Dedifferentiated amniotic fluid mesenchymal stem cell (primary cell): ENCODE data around the gene MPDU1.

Experiments used
- DNase-seq: peaks from one replicate; pipeline ENCODE4 v3.0.0-alpha.2; 2016; ENCODE audit errors: extremely low spot score

MPDU1 gene

DNA sequence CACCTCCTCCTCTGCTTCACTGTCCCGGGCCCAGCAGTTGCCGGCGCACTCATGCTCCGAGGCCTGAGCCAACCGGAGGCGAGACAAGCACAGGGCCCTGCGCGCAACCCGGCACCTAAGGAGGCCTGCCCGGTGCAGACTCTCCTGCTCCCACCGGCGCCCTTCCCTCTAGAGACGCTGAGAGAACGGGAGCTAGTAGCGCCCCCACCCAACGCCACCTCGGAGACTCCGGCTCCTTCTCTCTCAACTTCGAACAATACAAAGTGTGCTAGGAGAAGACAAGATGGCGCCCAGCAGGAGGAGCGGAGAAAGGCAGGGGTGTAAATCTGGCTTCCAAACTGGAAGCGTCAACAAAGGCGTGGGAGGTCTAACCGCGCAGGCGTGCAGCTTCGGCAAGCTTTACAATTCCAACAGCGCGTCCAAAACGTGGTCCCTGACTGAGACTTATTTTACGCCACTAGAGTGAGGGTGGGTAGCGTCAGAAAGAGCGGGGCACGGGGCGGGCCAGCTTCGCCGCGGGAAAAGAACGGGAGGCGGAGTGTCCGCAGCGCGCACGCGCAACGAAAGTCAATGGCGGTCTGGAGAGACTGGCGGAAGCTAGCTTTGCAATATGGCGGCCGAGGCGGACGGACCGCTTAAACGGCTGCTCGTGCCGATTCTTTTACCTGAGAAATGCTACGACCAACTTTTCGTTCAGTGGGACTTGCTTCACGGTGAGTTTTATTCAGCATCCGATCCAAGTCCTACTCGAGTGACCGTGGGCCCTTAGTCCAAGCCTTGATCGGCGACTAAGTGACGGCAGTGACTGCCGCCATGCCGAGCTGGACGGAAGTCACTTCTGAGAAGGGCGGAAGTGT is at the start of gene MPDU1:
Gene MPDU1, plus strand, starts transcription at position 600 of the 857 bp plus-strand sequence. Its CDS starts 11 bp downstream, at position 611.
- DNase-seq, result peak; percentile 96

DNA sequence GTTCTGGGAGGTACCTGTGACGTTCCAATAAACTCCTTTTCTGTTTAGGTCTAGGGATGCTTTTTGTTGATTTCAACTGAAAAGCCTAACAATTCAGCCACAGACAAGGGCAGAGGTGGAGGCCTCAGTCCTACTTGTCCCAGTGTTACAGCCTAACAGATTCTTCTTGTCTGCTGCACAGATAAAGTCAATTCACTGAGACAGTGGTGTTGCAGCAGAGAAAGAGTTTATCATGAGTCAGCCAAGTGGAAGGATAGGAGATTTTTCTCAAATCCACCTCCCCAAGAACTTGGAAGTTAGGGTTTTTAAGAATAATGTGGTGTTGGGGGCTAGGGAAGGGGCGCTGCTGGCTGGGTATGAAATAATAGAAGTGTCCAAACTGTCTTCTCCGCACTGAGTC is 45.6 kb upstream of the MPDU1 start:
- DNase-seq, result no peak

DNA sequence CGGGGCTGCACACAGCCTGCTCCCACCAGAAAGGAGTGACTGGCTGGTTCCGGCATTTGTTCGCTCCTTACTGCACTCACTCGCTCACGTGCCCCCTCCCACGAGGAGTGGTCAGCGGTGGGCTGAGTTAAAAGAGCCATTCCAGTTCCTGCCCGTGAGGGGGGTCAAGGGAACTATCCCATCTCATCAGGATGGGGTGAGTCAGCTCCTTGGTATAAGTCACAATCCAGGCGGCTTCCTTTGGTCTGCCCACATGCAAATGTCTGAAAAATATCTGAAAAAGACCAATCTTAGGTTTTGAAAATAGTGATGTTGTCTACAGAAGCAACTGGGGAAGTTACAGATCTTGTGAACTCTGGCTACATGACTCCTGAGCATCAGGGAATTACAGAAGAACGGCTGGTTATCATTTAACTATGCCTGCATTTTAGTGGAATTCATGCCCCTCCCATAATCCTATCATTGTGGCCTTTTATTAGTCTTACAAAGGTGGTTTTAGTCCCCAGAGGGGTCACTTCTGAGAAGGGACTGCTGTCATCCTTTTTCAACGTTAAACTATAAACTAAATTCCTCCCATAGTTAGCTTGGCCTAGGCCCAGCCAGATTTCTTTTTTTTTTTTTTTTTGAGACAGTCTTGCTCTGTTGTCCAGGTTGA is 44.6 kb upstream of the MPDU1 start:
- DNase-seq, result no peak

DNA sequence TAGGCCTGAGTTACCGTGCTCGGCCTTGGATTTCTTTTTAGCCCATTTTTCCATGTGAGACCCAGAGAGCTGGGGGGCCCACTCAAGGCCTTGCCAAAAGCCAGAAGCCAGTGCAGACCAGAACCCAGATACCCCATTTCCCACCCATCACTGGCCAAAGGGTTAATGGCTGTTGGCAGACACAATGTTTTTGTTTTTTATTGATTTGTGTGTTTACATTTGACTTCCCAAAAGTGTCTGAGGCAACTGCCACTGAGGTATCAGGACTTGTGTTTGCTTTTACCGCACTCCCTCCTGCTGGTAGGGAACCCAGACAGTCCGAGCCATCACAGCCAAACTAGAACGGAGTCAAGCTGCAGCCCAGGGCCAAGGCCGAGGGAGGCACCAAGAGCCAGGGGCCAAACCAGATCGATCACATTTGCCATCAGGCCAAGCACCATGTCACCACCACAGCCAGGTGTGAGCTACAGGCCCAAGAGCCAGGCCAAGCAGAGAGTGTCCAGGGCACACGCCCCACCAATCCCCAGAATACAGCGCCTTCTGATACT is 42.5 kb upstream of the MPDU1 start:
- no peak for DNase-seq

DNA sequence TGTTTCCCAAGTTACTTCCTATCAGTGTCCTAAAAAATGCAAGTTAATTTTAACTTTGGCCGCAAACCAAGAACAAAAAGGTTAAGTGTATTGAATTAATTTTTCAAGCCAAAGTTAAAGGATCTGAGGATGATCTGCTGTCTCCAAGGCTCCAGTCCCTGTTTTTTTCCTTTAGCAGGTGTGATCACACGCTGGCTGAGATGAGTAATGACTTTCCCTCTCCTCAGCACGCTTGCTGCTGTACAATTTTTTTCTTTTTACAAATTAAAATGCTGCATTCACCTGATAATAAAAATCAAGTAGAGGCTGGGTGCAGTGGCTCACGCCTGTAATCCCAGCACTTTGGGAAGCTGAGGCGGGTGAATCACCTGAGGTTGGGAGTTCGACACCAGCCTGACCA is 38.7 kb upstream of the MPDU1 start:
- no peak for DNase-seq

DNA sequence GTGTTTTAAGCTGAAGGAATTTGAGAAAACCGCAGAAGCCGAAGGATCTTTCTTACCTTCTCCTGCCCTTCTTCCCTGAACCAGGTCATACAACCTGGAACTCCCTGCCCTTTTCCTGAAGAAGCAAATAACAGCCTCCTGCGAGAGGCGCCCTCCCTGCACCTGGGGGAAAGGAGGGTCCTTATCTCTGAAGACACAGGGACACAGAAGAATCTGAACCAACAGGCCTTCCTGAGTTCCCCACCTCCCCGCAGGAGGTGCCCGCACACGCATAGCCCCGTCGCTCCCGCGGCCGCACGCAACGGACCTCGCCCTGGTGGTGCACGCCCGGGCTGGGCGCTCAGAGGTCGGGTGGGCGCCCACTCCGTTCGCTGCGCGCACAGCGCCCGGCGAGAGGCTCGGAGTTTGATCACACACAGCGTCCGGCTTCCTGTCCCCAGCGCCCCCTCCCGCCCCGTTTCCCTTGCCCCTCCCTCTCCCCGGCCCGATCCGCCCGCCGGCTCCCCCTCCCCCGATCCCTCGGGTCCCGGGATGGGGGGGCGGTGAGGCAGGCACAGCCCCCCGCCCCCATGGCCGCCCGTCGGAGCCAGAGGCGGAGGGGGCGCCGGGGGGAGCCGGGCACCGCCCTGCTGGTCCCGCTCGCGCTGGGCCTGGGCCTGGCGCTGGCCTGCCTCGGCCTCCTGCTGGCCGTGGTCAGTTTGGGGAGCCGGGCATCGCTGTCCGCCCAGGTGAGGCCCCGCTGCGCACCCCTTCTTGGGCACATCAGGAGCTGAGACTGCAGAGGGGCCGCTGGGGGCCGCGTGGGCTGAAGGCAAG is 34.9 kb upstream of the MPDU1 start, which contains the start of gene TNFSF12:
Gene TNFSF12, plus strand, starts transcription at position 474 of the 816 bp plus-strand sequence. Its CDS starts 96 bp downstream, at position 570.
- DNase-seq, result no peak

DNA sequence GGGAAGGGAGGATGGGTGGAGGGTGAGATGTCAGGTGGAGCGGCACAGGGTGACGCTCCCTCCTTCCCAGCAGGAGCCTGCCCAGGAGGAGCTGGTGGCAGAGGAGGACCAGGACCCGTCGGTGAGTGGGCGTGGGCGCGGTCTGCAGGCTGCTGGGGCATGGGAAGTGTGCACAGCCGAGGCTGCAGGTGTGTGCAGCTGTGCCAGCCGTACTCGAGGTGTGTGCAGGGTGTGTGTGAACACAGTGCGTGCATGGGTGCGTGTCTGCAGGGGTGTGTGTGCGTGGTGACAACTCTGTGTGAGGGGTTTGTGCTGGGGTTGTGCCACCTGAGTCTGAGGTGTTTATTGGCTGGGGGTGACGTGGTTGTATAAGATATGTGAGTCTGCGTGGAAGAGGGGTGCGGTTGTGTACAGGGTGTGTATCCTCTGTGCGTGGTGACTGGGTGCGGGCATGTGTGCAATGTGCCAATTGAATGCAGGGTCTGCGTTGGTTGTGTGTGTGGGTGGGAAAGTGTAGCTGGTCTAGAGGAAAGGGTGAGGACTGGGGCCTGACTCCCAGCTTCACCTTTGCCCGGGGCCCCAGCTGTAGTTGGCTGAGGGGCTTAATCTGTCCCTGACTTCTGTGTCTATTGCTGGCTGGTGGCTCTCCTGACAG is 34.1 kb upstream of the MPDU1 start:
- no peak for DNase-seq

DNA sequence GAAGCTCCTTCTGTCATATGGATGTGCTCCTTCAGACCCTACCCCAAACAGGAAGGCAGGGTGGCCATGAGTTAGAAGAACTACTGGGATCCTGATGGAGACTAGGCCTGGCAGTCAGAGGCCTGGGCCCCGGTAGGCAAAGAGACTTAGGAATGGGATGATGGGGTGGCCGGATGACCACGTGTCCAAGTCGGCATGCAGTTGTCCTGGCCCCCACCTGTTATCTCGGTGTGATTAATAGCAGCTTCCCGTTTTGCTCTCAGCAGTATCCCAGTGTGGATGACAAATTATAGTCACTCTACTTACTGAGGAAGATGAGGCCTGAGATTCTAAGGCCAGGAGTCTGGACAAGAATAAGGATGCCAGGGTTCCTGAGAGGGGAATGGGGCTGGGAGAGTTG is 33.3 kb upstream of the MPDU1 start:
- DNase-seq, result no peak

DNA sequence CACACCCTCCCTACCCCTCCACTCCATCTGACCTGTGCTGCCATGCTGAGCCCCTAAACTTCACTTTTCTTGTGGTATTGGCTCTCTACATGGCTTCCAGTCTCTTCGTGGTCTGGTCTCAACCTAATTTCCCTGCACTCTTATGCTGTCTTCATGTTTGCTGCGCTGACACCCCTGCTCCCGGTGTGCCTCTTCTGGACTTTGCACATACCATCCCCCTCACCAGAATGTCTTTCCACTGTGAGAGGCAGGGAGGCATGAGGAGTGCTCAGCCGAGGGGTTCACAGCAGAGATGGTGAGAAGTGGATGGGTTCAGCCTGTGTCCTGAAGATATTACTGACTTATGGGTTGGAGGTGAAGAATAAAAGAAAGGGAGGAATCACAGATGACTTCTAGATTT is 32.3 kb upstream of the MPDU1 start:
- DNase-seq, result no peak

DNA sequence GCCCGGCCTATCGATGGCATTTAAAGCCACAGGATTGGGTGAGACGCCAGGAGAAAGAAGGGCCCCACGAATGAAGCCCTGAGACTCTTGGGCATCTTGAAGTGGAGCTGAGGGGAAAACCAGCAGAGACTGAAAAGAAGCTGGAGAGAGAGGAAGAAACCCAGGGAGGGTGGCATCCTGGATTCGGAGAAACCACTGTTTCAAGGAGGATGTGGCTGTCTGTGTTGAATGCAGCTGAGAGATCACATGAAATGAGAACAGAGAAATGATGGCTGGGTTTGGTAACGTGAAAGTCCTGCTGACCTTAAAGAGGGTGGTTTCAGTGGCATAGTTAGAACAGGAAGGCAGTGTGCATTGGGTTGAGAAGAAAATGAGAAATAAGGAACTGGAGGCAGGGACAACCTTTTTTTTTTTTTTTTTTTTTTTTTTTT is 31.0 kb upstream of the MPDU1 start:
- no peak for DNase-seq

DNA sequence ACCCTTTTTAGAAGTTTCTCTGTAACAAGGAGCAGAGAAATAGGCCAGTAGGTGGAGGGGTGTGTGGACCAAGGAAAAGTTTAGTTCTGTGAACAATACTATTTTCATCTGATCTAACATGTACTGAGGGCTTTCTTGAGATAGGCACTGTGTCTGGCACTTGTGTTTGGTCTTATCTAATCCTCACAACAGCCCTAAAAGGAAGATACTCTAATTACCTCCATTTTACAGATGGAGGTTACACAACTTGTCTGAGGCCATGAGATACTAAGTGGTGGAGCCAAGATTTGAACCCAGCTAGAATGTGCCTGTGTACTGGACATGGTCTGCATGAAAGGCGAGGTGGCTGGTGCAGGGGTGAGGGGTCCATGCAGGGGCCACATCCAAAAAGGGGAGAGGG is 30.3 kb upstream of the MPDU1 start:
- DNase-seq, result no peak

DNA sequence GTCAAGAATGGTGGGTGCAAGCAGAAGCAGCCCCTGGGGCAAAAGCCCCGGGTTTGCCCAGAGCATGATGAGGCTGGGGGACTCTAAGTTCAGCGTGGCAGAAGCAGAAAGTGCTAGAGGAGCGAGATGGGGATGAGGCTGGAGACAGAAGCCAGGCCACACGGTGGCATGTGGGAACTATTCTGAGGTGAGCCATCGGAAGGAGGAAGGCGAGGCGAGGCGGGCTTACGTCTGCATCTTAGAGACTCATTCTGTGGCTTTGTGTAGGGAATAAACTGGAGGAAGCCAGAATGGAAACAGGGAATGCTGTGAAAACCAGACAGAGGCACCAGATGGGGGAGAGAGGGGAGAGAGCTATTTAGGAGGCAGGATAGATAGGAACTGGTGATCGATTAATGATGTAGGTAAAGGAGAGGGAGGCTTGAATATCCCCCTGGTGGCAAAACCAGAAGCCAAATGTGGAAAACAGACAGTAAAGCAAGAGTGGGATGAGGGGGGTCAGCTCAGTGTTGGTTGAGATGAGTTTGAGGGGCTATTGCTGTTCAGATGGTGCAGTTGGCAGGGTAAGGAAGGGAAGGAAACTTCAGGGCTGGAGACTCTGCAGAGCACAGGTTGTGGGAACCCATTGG is 28.2 kb upstream of the MPDU1 start:
- no peak for DNase-seq

DNA sequence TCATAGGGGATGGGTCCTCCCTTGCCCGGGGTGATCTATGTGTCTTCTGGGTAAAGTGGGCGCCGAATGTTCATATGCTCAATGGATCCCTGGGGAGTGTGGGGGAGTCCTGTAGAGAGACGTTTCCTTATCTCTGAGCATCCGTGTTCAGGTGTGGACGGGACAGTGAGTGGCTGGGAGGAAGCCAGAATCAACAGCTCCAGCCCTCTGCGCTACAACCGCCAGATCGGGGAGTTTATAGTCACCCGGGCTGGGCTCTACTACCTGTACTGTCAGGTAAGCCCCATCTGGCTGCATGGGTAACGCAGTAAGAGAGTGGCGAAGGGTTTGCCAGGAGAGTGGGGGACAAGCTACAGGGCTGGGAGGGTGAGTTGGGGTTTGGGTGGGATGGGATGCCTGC is 27.0 kb upstream of the MPDU1 start:
- DNase-seq, result no peak

DNA sequence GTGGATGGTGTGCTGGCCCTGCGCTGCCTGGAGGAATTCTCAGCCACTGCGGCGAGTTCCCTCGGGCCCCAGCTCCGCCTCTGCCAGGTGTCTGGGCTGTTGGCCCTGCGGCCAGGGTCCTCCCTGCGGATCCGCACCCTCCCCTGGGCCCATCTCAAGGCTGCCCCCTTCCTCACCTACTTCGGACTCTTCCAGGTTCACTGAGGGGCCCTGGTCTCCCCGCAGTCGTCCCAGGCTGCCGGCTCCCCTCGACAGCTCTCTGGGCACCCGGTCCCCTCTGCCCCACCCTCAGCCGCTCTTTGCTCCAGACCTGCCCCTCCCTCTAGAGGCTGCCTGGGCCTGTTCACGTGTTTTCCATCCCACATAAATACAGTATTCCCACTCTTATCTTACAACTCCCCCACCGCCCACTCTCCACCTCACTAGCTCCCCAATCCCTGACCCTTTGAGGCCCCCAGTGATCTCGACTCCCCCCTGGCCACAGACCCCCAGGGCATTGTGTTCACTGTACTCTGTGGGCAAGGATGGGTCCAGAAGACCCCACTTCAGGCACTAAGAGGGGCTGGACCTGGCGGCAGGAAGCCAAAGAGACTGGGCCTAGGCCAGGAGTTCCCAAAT is 26.4 kb upstream of the MPDU1 start:
- DNase-seq, result no peak

DNA sequence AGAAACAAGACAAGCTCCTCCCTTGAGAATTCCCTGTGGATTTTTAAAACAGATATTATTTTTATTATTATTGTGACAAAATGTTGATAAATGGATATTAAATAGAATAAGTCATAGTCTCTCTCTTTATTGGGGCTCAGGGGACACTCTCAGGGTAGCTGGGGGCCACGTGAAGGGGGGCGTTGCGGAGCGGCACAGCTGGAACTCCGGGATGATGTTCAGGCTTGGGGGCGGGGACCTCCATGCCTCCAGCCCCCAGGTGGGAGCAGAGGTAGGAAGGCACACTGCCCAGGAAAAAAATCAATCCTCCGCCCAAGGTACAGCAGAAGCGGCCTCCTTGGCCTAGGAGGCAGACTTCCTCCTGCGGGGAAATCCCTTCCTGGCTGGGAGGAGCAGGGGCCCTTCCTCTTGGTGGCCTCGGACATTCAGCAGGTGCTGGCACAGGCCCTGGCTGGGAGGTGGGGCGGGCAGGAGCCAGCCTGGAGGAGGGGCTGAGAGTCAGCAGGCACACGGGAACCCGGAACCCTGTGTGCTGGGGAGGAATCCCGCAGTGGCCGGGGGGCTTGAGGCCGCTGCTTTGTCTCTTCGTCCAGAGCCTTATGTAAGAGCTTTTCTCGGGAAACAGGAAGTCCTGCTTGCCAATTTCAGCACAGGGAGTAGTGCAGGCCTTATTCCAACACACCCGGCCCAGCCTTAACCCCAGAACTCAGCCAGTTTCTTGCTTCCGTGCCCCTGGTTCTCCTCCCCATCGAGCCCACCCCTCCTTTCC is 25.7 kb upstream of the MPDU1 start:
- no peak for DNase-seq

DNA sequence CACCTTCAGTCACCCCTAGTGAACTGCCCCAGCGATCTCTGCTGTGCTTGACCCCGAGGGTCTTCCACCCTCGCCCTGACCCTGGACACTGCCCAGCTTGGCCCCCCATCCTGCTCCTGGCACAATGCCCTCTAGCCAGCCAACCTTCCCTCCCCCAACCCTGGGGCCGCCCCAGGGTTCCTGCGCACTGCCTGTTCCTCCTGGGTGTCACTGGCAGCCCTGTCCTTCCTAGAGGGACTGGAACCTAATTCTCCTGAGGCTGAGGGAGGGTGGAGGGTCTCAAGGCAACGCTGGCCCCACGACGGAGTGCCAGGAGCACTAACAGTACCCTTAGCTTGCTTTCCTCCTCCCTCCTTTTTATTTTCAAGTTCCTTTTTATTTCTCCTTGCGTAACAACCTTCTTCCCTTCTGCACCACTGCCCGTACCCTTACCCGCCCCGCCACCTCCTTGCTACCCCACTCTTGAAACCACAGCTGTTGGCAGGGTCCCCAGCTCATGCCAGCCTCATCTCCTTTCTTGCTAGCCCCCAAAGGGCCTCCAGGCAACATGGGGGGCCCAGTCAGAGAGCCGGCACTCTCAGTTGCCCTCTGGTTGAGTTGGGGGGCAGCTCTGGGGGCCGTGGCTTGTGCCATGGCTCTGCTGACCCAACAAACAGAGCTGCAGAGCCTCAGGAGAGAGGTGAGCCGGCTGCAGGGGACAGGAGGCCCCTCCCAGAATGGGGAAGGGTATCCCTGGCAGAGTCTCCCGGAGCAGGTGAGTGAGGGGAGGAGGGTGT is 24.9 kb upstream of the MPDU1 start, which contains the start of gene TNFSF13:
Gene TNFSF13, plus strand, starts transcription at position 207 of the 776 bp plus-strand sequence. Its CDS starts 290 bp downstream, at position 497.
- DNase-seq, result no peak

DNA sequence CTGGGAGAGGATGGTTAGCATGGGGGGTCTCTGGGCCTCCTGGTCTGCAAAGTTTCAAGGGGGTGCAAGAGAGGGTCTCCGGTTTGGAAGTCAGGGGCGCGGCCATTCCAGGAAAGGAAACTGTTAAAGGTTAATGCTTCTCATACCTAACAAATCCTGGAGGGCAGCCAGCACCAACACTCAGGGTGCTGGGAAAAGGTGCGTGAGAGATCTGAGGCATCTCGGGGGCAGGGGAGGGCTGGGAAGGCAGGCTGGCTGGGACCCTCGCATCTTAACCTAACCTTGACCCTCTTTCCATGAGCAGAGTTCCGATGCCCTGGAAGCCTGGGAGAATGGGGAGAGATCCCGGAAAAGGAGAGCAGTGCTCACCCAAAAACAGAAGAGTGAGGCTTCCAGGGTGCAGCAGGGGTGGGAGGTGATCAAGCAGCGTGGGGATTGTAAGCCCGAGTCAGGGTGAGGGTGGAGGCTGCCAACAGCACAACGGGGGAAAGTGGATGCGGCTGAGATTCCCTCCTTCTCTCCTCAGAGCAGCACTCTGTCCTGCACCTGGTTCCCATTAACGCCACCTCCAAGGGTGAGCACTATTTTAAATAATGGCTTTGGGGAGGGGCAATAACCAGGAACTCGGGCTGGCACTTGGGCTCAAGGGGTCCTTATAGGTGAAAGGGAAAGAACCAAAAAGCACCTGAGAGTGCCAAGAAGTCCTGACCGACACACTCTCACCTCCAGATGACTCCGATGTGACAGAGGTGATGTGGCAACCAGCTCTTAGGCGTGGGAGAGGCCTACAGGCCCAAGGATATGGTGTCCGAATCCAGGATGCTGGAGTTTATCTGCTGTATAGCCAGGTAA is 24.1 kb upstream of the MPDU1 start:
- DNase-seq, result no peak
